Upper lobe of left lung (tissue), 4 donors: ENCODE results near the gene DNAJC30.

Experiments
- CTCF ChIP-seq, 6 experiments: fragments of 450-650 bp in 4 of 6; fragments of 200-600 bp in 2 of 6; sonication (generic) in 2 of 6; IDR thresholded peaks; one replicate each; pipeline ENCODE4 v1.5.1; 2016 to 2019; ENCODE audit warnings: antibody characterized with exemption in 6 of 6
- EP300 ChIP-seq, 4 donors: sonication (generic); formaldehyde crosslinking; IDR thresholded peaks; one replicate each; pipeline ENCODE4 v1.5.1; 2017; ENCODE audit warnings: antibody characterized with exemption in 4 of 4, control low read depth in 2 of 4
- POLR2AphosphoS5 ChIP-seq, 2 donors: sonication (generic); formaldehyde crosslinking; IDR thresholded peaks; one replicate each; pipeline ENCODE4 v1.5.1; 2017; ENCODE audit warnings: antibody characterized with exemption in 2 of 2

GRCh38 chr7:73638911-73639310 lies 44.3 kb downstream of the DNAJC30 start:
- TF ChIP-seq EP300 (IDR thresholded peaks at IDR 0.05), result no peak
- TF ChIP-seq CTCF (IDR thresholded peaks at IDR 0.05), result no peak
- no peak for TF ChIP-seq POLR2AphosphoS5 (IDR thresholded peaks at IDR 0.05)
